IMR-90 (cell line): ENCODE measurements around the gene OSBPL6. TPM values are rescaled to one million over a fixed set of nuclear protein-coding genes. Genes with fewer than 3 reads are reported as not detected.

ENCODE experiments used
- ATAC-seq: fragments of 200-7000 bp; cut with Tn5 transposase; 2 replicates; pipeline ENCODE4 v1.9.1; 2020; ENCODE audit warnings: low read depth, mild to moderate bottlenecking, moderate library complexity
- BruUV-seq: library from RNA; stranded (reverse); fragments of 400-500 nt; replicated peaks from 2 replicates; lab custom pipeline; 2021; lab: Mats Ljungman, UMichigan
- CTCF ChIA-PET: fragments of 300-600 bp; formaldehyde crosslinking; extraction: SDS; loops from one replicate; lab custom pipeline; 2021; ENCODE audit warnings: antibody characterized with exemption; lab: Yijun Ruan, JAX
- POLR2A ChIA-PET: fragments of 300-600 bp; sonication (Branson Sonifier 250); formaldehyde crosslinking; loops from one replicate; lab custom pipeline; 2022; ENCODE audit warnings: antibody characterized with exemption; ENCODE audit not compliant: unreplicated experiment; lab: Charles Lee
- DNase-seq: peaks from one replicate; pipeline ENCODE4 v3.0.0; 2013
- H2AFZ ChIP-seq: replicated peaks from 2 replicates; pipeline ENCODE3; 2013; ENCODE audit warnings: low read length, mild to moderate bottlenecking; ENCODE audit not compliant: poor library complexity
- H2AK5ac ChIP-seq: 2 replicates; pipeline ENCODE4 v1.6.1; 2013; ENCODE audit warnings: low read depth, low read length, inconsistent platforms
- H2AK9ac ChIP-seq: replicated peaks from 2 replicates; pipeline ENCODE3; 2013; ENCODE audit warnings: mild to moderate bottlenecking, low read depth, low read length, moderate library complexity; ENCODE audit not compliant: poor library complexity
- H2BK120ac ChIP-seq: 2 replicates; pipeline ENCODE4 v1.6.1; 2013; ENCODE audit warnings: low read depth, low read length, inconsistent platforms
- H2BK15ac ChIP-seq: 3 replicates; pipeline ENCODE4 v1.6.1; 2013; ENCODE audit warnings: low read depth, low read length, inconsistent platforms
- H2BK20ac ChIP-seq: 2 replicates; pipeline ENCODE4 v1.6.1; 2013; ENCODE audit warnings: low read depth, mild to moderate bottlenecking, inconsistent platforms, low read length, moderate library complexity
- H2BK5ac ChIP-seq: 2 replicates; pipeline ENCODE4 v1.6.1; 2013; ENCODE audit warnings: mild to moderate bottlenecking, low read depth, low read length, inconsistent platforms; ENCODE audit not compliant: poor library complexity, severe bottlenecking
- H3K14ac ChIP-seq: replicated peaks from 2 replicates; pipeline ENCODE4 v1.6.1; 2013; ENCODE audit warnings: low read depth, low read length, inconsistent platforms
- H3K18ac ChIP-seq: 2 replicates; pipeline ENCODE4 v1.6.1; 2013; ENCODE audit warnings: low read depth, low read length, control low read depth
- H3K23ac ChIP-seq: 2 replicates; pipeline ENCODE4 v1.6.1; 2013; ENCODE audit warnings: low read depth, low read length, inconsistent platforms
- H3K27ac ChIP-seq: 2 replicates; pipeline ENCODE4 v1.5.1; 2013; ENCODE audit warnings: mild to moderate bottlenecking, control low read depth, low read length; ENCODE audit not compliant: insufficient read depth
- H3K27me3 ChIP-seq: 2 replicates; pipeline ENCODE4 v1.6.1; 2013; ENCODE audit warnings: low read length; ENCODE audit not compliant: control insufficient read depth, insufficient read depth
- H3K36me3 ChIP-seq: 2 replicates; pipeline ENCODE4 v1.6.1; 2013; ENCODE audit warnings: low read length, mixed read lengths; ENCODE audit not compliant: control insufficient read depth, insufficient read depth
- H3K4ac ChIP-seq: 2 replicates; pipeline ENCODE4 v1.6.1; 2013; ENCODE audit warnings: low read depth, low read length, inconsistent platforms
- H3K4me1 ChIP-seq: 2 replicates; pipeline ENCODE4 v1.6.1; 2013; ENCODE audit warnings: low read length, mixed read lengths; ENCODE audit not compliant: control insufficient read depth, insufficient read depth
- H3K4me2 ChIP-seq: 2 replicates; pipeline ENCODE4 v1.6.1; 2013; ENCODE audit warnings: low read depth, mild to moderate bottlenecking, control low read depth, low read length, moderate library complexity
- H3K4me3 ChIP-seq: 2 replicates; pipeline ENCODE4 v1.5.1; 2013; ENCODE audit warnings: low read depth, mild to moderate bottlenecking, control low read depth, low read length, moderate library complexity; ENCODE audit not compliant: insufficient read depth
- H3K56ac ChIP-seq: 2 replicates; pipeline ENCODE4 v1.6.1; 2013; ENCODE audit warnings: low read length, inconsistent platforms; ENCODE audit not compliant: insufficient read depth; ENCODE audit errors: extremely low read depth
- H3K79me1 ChIP-seq, 2 experiments: 2 replicates each; pipeline ENCODE4 v1.6.1; 2013; ENCODE audit warnings: low read length in 2 of 2, inconsistent platforms in 1 of 2, low read depth in 1 of 2
- H3K9ac ChIP-seq: 2 replicates; pipeline ENCODE4 v1.6.1; 2013; ENCODE audit warnings: low read depth, low read length, control low read depth
- H3K9me1 ChIP-seq: 2 replicates; pipeline ENCODE4 v1.6.1; 2013; ENCODE audit warnings: low read length, inconsistent platforms; ENCODE audit not compliant: insufficient read depth
- H3K9me3 ChIP-seq: 2 replicates; pipeline ENCODE4 v1.6.1; 2013; ENCODE audit warnings: low read length; ENCODE audit not compliant: control insufficient read depth, insufficient read depth
- H4K20me1 ChIP-seq: 2 replicates; pipeline ENCODE4 v1.6.1; 2013; ENCODE audit warnings: low read length, inconsistent platforms; ENCODE audit not compliant: insufficient read depth
- H4K5ac ChIP-seq: 2 replicates; pipeline ENCODE4 v1.6.1; 2013; ENCODE audit warnings: mild to moderate bottlenecking, low read depth, low read length, control low read depth
- H4K8ac ChIP-seq, 2 experiments: 2 replicates each; pipeline ENCODE4 v1.6.1; 2013; ENCODE audit warnings: low read depth in 2 of 2, low read length in 2 of 2, control low read depth in 1 of 2, inconsistent platforms in 1 of 2
- H4K91ac ChIP-seq: 2 replicates; pipeline ENCODE4 v1.6.1; 2013; ENCODE audit warnings: low read depth, low read length, inconsistent platforms; ENCODE audit not compliant: insufficient read depth
- CHD1 ChIP-seq: IDR thresholded peaks from 2 replicates; pipeline ENCODE4 v1.6.1; 2012; ENCODE audit warnings: low read depth, low read length, improper control_type of control experiment
- CTCF ChIP-seq: conservative IDR thresholded peaks from 2 replicates; pipeline ENCODE4 v1.5.1; 2012; ENCODE audit warnings: mild to moderate bottlenecking, low read depth, low read length, improper control_type of control experiment
- MAFK ChIP-seq: IDR thresholded peaks from 2 replicates; pipeline ENCODE4 v1.6.1; 2012; ENCODE audit warnings: low read depth, low read length, improper control_type of control experiment
- MXI1 ChIP-seq: IDR thresholded peaks from 2 replicates; pipeline ENCODE4 v1.6.1; 2012; ENCODE audit warnings: low read depth, mild to moderate bottlenecking, low read length, moderate library complexity, borderline replicate concordance
- WGBS, 2 experiments: methylation state at CpG; one replicate each; pipeline versions ENCODE4 v1.1.5 to v1.1.7; 2013; ENCODE audit warnings: missing lambda C conversion rate in 2 of 2; ENCODE audit not compliant: insufficient read length in 1 of 2; ENCODE audit errors: extremely low coverage in 2 of 2; 5-methylcytosine and 5-hydroxymethylcytosine counted together
- dilution Hi-C: fragments of 300-500 bp; cut with HindIII; formaldehyde crosslinking; loops from one replicate; pipeline ENCODE4 v1.14.3; 2018; ENCODE audit warnings: low sequenced_read_pairs; ENCODE audit not compliant: unreplicated experiment
- in situ Hi-C: fragments of 300-500 bp; cut with MboI; formaldehyde crosslinking; loops from 3 replicates; pipeline ENCODE4 v1.14.3; 2019; ENCODE audit warnings: low sequenced_read_pairs, inconsistent platforms, mixed read lengths
- intact Hi-C: fragments of 100-400 bp; cut with micrococcal nuclease; formaldehyde crosslinking; loops from 2 replicates; pipeline ENCODE4 v1.10.0; 2022
- polyA plus RNA-seq, 3 experiments: library from polyadenylated mRNA; depleted of rRNA; stranded (reverse); fragments of >200 nt; gene quantifications; 2 replicates each; pipeline ENCODE4 v1.2.3, GENCODE V29; 2012; ENCODE audit warnings: low replicate concordance in 1 of 3
- total RNA-seq: library from RNA; depleted of rRNA; stranded (reverse); fragments of >200 nt; gene quantifications from 2 replicates; pipeline ENCODE4 v1.2.3, GENCODE V29; 2012

Gene OSBPL6
- total and polyA plus RNA-seq, 2 of the 4 experiments (the other 2 are of a cell fraction), result 3.2 to 3.7 TPM

- Histone ChIP-seq H2BK5ac (no peak overlapping the region), H3K9ac (no peak overlapping the region), H3K79me1 (peaks cover 8% of the 10 kb centered on the region in 2 experiments; a peak in 3 of 4 replicates), H3K18ac (no peak overlapping the region), H2AFZ (no peak overlapping the region), H4K5ac (no peak overlapping the region), H3K23ac (no peak overlapping the region), H3K27ac (no peak overlapping the region), H4K8ac (no peak overlapping the region), H3K4me1 (no peaks in the 10 kb centered on the region), H3K4me3 (no peak overlapping the region), H3K56ac (no peak overlapping the region), H3K14ac (no peak overlapping the region), H2AK5ac (no peak overlapping the region), H3K27me3 (no peaks in the 10 kb centered on the region), H3K9me3 (no peaks in the 10 kb centered on the region), H3K4me2 (no peak overlapping the region), H4K91ac (no peak overlapping the region), H3K9me1 (no peaks in the 10 kb centered on the region), H3K4ac (no peak overlapping the region), H2BK15ac (no peak overlapping the region), H3K36me3 (peaks cover 24% of the 10 kb centered on the region), H2BK20ac (no peak overlapping the region), H2AK9ac (no peak overlapping the region), H4K20me1 (no peaks in the 10 kb centered on the region), H2BK120ac (no peak overlapping the region)
- in situ Hi-C loops, result no loop called here
- ChIA-PET POLR2A (interaction anchor here (0.6 kb wide), 1 partner anchor 23 kb away, joined by 5 read pairs; no protein-coding TSS in a partner anchor), CTCF (no interaction called here)
- no TSS peak for BruUV-seq
- dilution Hi-C loops, result no loop called here
- no CpG with 5 or more reads among the region's 2 CpGs for WGBS, 2 experiments
- TF ChIP-seq CTCF (no peak), MAFK (no peak), CHD1 (no peak), MXI1 (no peak)
- intact Hi-C loops, result no loop called here
- no peak for DNase-seq
- ATAC-seq, result no peak
These were observed 247.1 kb downstream of the OSBPL6 start for GRCh38 chr2:178441426-178441825.
